ENCODE data around the gene NR4A1.

DNA sequence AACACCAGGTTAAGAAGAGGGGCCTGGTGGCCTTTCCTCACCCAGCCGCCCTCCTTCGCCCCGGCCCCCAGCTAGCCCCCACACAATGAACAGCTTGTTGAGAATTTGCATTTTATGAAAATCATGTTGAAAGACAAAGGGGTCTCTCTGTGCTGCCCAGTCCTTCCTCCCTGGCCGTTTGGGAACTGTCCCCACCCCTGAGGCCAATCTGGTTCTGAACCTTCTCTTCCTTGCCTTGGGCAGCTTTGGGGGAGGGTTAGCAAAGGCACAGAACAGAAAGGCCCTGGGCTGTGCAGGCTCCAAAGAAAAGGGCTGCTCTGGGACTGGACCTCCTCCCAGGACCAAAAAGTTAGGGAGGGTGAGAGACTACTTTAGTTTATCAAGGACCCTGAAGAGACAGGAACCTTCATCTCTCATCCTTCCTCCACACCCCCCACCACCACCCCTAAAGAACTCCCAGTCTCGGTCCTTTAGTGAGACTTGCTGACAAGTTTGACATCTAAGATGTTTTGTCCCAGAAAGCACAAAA is 43.2 kb upstream of the NR4A1 start:
- TF ChIP-seq ZNF274 (IDR thresholded peaks at IDR 0.05; ENCODE audit: low read length) = no peak
- TF ChIP-seq ZNF274 (tag by site-specific recombination; IDR thresholded peaks at IDR 0.05; ENCODE audit: borderline replicate concordance) = no peak
- TF ChIP-seq, protein P1, sequence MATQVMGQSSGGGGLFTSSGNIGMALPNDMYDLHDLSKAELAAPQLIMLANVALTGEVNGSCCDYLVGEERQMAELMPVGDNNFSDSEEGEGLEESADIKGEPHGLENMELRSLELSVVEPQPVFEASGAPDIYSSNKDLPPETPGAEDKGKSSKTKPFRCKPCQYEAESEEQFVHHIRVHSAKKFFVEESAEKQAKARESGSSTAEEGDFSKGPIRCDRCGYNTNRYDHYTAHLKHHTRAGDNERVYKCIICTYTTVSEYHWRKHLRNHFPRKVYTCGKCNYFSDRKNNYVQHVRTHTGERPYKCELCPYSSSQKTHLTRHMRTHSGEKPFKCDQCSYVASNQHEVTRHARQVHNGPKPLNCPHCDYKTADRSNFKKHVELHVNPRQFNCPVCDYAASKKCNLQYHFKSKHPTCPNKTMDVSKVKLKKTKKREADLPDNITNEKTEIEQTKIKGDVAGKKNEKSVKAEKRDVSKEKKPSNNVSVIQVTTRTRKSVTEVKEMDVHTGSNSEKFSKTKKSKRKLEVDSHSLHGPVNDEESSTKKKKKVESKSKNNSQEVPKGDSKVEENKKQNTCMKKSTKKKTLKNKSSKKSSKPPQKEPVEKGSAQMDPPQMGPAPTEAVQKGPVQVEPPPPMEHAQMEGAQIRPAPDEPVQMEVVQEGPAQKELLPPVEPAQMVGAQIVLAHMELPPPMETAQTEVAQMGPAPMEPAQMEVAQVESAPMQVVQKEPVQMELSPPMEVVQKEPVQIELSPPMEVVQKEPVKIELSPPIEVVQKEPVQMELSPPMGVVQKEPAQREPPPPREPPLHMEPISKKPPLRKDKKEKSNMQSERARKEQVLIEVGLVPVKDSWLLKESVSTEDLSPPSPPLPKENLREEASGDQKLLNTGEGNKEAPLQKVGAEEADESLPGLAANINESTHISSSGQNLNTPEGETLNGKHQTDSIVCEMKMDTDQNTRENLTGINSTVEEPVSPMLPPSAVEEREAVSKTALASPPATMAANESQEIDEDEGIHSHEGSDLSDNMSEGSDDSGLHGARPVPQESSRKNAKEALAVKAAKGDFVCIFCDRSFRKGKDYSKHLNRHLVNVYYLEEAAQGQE (tag by site-specific recombination; IDR thresholded peaks at IDR 0.05) = no peak
- no peak for TF ChIP-seq ZBTB20 (tag by site-specific recombination; IDR thresholded peaks at IDR 0.05)
- TF ChIP-seq ZNF184 (tag by site-specific recombination; IDR thresholded peaks at IDR 0.05) = no peak
- no peak for TF ChIP-seq ZNF518A (tag by site-specific recombination; conservative IDR thresholded peaks at IDR 0.05; ENCODE audit: low read depth)
- no peak for TF ChIP-seq KLF10 (tag by site-specific recombination; IDR thresholded peaks at IDR 0.05)
- TF ChIP-seq, protein P2, sequence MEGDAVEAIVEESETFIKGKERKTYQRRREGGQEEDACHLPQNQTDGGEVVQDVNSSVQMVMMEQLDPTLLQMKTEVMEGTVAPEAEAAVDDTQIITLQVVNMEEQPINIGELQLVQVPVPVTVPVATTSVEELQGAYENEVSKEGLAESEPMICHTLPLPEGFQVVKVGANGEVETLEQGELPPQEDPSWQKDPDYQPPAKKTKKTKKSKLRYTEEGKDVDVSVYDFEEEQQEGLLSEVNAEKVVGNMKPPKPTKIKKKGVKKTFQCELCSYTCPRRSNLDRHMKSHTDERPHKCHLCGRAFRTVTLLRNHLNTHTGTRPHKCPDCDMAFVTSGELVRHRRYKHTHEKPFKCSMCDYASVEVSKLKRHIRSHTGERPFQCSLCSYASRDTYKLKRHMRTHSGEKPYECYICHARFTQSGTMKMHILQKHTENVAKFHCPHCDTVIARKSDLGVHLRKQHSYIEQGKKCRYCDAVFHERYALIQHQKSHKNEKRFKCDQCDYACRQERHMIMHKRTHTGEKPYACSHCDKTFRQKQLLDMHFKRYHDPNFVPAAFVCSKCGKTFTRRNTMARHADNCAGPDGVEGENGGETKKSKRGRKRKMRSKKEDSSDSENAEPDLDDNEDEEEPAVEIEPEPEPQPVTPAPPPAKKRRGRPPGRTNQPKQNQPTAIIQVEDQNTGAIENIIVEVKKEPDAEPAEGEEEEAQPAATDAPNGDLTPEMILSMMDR (tag by site-specific recombination; IDR thresholded peaks at IDR 0.05) = no peak
- no peak for TF ChIP-seq GLI4 (tag by site-specific recombination; IDR thresholded peaks at IDR 0.05)
- TF ChIP-seq ZNF140 (tag by site-specific recombination; IDR thresholded peaks at IDR 0.05) = no peak
- no peak for TF ChIP-seq TCF7L2 (IDR thresholded peaks at IDR 0.05; ENCODE audit: borderline replicate concordance, low read depth, low read length)
- TF ChIP-seq, protein P3, sequence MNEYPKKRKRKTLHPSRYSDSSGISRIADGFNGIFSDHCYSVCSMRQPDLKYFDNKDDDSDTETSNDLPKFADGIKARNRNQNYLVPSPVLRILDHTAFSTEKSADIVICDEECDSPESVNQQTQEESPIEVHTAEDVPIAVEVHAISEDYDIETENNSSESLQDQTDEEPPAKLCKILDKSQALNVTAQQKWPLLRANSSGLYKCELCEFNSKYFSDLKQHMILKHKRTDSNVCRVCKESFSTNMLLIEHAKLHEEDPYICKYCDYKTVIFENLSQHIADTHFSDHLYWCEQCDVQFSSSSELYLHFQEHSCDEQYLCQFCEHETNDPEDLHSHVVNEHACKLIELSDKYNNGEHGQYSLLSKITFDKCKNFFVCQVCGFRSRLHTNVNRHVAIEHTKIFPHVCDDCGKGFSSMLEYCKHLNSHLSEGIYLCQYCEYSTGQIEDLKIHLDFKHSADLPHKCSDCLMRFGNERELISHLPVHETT (tag by site-specific recombination; IDR thresholded peaks at IDR 0.05) = no peak
